K562 (cell line): ENCODE measurements around the gene CHN2. TPM values are rescaled to one million over a fixed set of nuclear protein-coding genes. Genes with fewer than 3 reads are reported as not detected.

Experiments used
- ATAC-seq: fragments of 200-7000 bp; cut with Tn5 transposase; 3 replicates; pipeline ENCODE4 v1.9.1; 2020; ENCODE audit warnings: moderate library complexity
- BruUV-seq: library from RNA; stranded (reverse); fragments of 400-500 nt; replicated peaks from 2 replicates; lab custom pipeline; 2021; lab: Mats Ljungman, UMichigan
- CTCF ChIA-PET: fragments of 300-600 bp; formaldehyde crosslinking; extraction: SDS; loops from one replicate; lab custom pipeline; 2021; ENCODE audit warnings: low intra/inter-chr PET ratio; lab: Yijun Ruan, JAX
- POLR2A ChIA-PET: fragments of 300-600, 350-650 bp; sonication (Branson Sonifier 250); formaldehyde crosslinking; extraction: SDS; loops from one replicate; lab custom pipeline; 2021; ENCODE audit warnings: antibody characterized with exemption, inconsistent platforms; lab: Yijun Ruan, JAX
- DNase-seq, 4 experiments: peaks; one replicate each; pipeline versions ENCODE4 v3.0.0 to v3.0.0-alpha.2; 2011 to 2018; ENCODE audit warnings: low spot score in 3 of 4, mixed read lengths in 3 of 4; ENCODE audit errors: extremely low read depth in 1 of 4
- FAIRE-seq: peaks from 2 replicates; lab custom pipeline; 2011; peaks lifted over from hg19 to GRCh38; lab: Jason Lieb, UNC
- H2AFZ ChIP-seq: 2 replicates; pipeline ENCODE4 v1.6.0; 2011; ENCODE audit warnings: low read depth, low read length, control low read depth, inconsistent platforms
- H3K27ac ChIP-seq: fragments of 200-600 bp; 3 replicates; pipeline ENCODE4 v1.8.0; 2011; ENCODE audit warnings: low read depth, mild to moderate bottlenecking, control low read depth, inconsistent platforms, low read length, moderate library complexity, mixed read lengths; ENCODE audit errors: extremely low read depth
- H3K27me3 ChIP-seq, 2 experiments: fragments of 300-600 bp in 1 of 2; 2 replicates in 1 of 2; 3 replicates in 1 of 2; pipeline versions ENCODE4 v1.6.0 to v1.8.0; 2011; ENCODE audit warnings: inconsistent platforms in 2 of 2, low read length in 2 of 2, mild to moderate bottlenecking in 1 of 2, mixed read lengths in 1 of 2, moderate library complexity in 1 of 2; ENCODE audit not compliant: control insufficient read depth in 2 of 2, insufficient read depth in 2 of 2
- H3K36me3 ChIP-seq: fragments of 300-600 bp; 3 replicates; pipeline ENCODE4 v1.8.0; 2011; ENCODE audit warnings: mild to moderate bottlenecking, low read length, inconsistent platforms; ENCODE audit not compliant: control insufficient read depth, insufficient read depth
- H3K4me1 ChIP-seq, 2 experiments: fragments of 200-600 bp in 1 of 2; replicated peaks in 1 of 2; 2 replicates in 1 of 2; 3 replicates in 1 of 2; pipeline versions ENCODE4 v1.5.1 to v1.8.0; 2011; ENCODE audit warnings: inconsistent platforms in 2 of 2, low read length in 2 of 2, mild to moderate bottlenecking in 1 of 2, mixed read lengths in 1 of 2, moderate library complexity in 1 of 2; ENCODE audit not compliant: control insufficient read depth in 2 of 2, insufficient read depth in 2 of 2
- H3K4me2 ChIP-seq: 2 replicates; pipeline ENCODE4 v1.6.1; 2011; ENCODE audit warnings: low read length, control low read depth, inconsistent platforms, mixed read lengths; ENCODE audit not compliant: insufficient read depth
- H3K4me3 ChIP-seq: fragments of 200-600 bp; sonication (generic), shearing (Covaris generic); 2 replicates; pipeline ENCODE4 v1.5.1; 2016; ENCODE audit warnings: control low read depth, inconsistent platforms
- H3K79me2 ChIP-seq: fragments of 200-600 bp; 3 replicates; pipeline ENCODE4 v1.8.0; 2011; ENCODE audit warnings: low read length, inconsistent platforms; ENCODE audit not compliant: control insufficient read depth, insufficient read depth
- H3K9ac ChIP-seq, 2 experiments: 2 replicates each; pipeline versions ENCODE4 v1.6.0 to v1.6.1; 2011; ENCODE audit warnings: low read depth in 2 of 2, low read length in 2 of 2, control low read depth in 1 of 2, inconsistent platforms in 1 of 2, mild to moderate bottlenecking in 1 of 2, mixed read lengths in 1 of 2; ENCODE audit not compliant: insufficient read depth in 1 of 2
- H3K9me1 ChIP-seq: one replicate; pipeline ENCODE4 v1.6.0; 2011; ENCODE audit warnings: inconsistent platforms, mild to moderate bottlenecking, low read length, moderate library complexity; ENCODE audit not compliant: control insufficient read depth, insufficient read depth
- H3K9me3 ChIP-seq: replicated peaks from 2 replicates; pipeline ENCODE4 v1.5.1; 2011; ENCODE audit warnings: low read depth, low read length, inconsistent platforms; ENCODE audit not compliant: control insufficient read depth, insufficient read depth
- H4K20me1 ChIP-seq: replicated peaks from 2 replicates; pipeline ENCODE4 v1.6.1; 2011; ENCODE audit warnings: low read length, inconsistent platforms, mixed read lengths; ENCODE audit not compliant: control insufficient read depth, insufficient read depth
- EHMT2 ChIP-seq: fragments of 450-650 bp; IDR thresholded peaks from 2 replicates; pipeline ENCODE4 v1.6.1; 2018; ENCODE audit warnings: antibody characterized with exemption
- ETS2 ChIP-seq: IDR thresholded peaks from 2 replicates; pipeline ENCODE4 v1.6.1; 2016; ENCODE audit warnings: borderline replicate concordance, missing genetic modification characterization, mild to moderate bottlenecking, moderate library complexity, missing compliant biosample characterization; ENCODE audit not compliant: poor library complexity, severe bottlenecking
- PHF20 ChIP-seq: fragments of 450-650 bp; IDR thresholded peaks from 2 replicates; pipeline ENCODE4 v1.6.1; 2018; ENCODE audit not compliant: partially characterized antibody
- POLR2H ChIP-seq: IDR thresholded peaks from 2 replicates; pipeline ENCODE4 v1.6.1; 2016; ENCODE audit warnings: missing genetic modification characterization, low read depth, mild to moderate bottlenecking, control low read depth, missing compliant biosample characterization, moderate library complexity
- PYGO2 ChIP-seq: fragments of 450-650 bp; IDR thresholded peaks from 2 replicates; pipeline ENCODE4 v1.6.1; 2016; ENCODE audit warnings: mild to moderate bottlenecking, missing genetic modification characterization, moderate library complexity, missing compliant biosample characterization
- SIRT6 ChIP-seq: IDR thresholded peaks from one replicate; pipeline ENCODE4 v1.6.1; 2012; ENCODE audit warnings: low read depth, mild to moderate bottlenecking, control low read depth, inconsistent platforms, low read length, moderate library complexity
- TBP ChIP-seq: optimal IDR thresholded peaks from 2 replicates; pipeline ENCODE3; 2011; ENCODE audit warnings: low read depth, low read length, improper control_type of control experiment
- ZNF324 ChIP-seq: fragments of 250-450 bp; sonication (Bioruptor Pico); IDR thresholded peaks from 2 replicates; pipeline ENCODE4 v1.4.0; 2020; ENCODE audit warnings: mild to moderate bottlenecking
- WGBS: fragments of 100-300 bp; shearing (Covaris generic); methylation state at CpG from one replicate; pipeline ENCODE4 v1.1.6; 2016; ENCODE audit warnings: low coverage, mixed read lengths; ENCODE audit not compliant: insufficient coverage; ENCODE audit errors: missing lambda C conversion rate; 5-methylcytosine and 5-hydroxymethylcytosine counted together
- in situ Hi-C: fragments of 300-500 bp; cut with MboI; formaldehyde crosslinking; loops from 4 replicates; pipeline ENCODE4 v1.15.0; 2018; ENCODE audit warnings: inconsistent platforms, mixed read lengths
- intact Hi-C: fragments of 100-400 bp; cut with micrococcal nuclease; formaldehyde crosslinking; loops from 2 replicates; pipeline ENCODE4 v1.14.2; 2022
- polyA plus RNA-seq, 8 experiments: library from polyadenylated mRNA; depleted of rRNA in 4 of 8; stranded (reverse) in 5 of 8; unstranded in 3 of 8; fragments of >200 nt; fragmentation: Nextera tagmentation in 2 of 8; fragmentation: Illumina TruSeq in 1 of 8; extraction: Ambion mirVana in 2 of 8; extraction: Trizol in 1 of 8; gene quantifications; 2 replicates each; pipeline versions ENCODE4 v1.2.1 to v1.2.3, GENCODE V29; 2011 to 2014; ENCODE audit warnings: inconsistent platforms in 1 of 8, missing spikeins in 1 of 8
- total RNA-seq, 7 experiments: library from RNA; depleted of rRNA in 6 of 7; stranded (reverse); fragments of >200 nt in 6 of 7; fragmentation: Illumina TruSeq in 2 of 7; extraction: Trizol in 2 of 7; gene quantifications; 2 replicates each; pipeline versions ENCODE4 v1.2.1 to v1.2.3, GENCODE V29; 2011 to 2021; ENCODE audit warnings: low replicate concordance in 1 of 7
- TF ChIP-seq, protein P1 (sequence below): fragments of 450-650 bp; IDR thresholded peaks from 2 replicates; pipeline ENCODE4 v1.6.1; 2016; ENCODE audit warnings: low read depth
- TF ChIP-seq, protein P2 (sequence below): fragments of 450-650 bp; formaldehyde crosslinking; IDR thresholded peaks from 2 replicates; pipeline ENCODE4 v1.4.0; 2020; ENCODE audit warnings: mild to moderate bottlenecking, moderate library complexity

The CHN2 gene
- total and polyA plus RNA-seq, 9 of the 15 experiments (the other 6 are each of a cell fraction or from before 2014, with no cell fraction given), result 0.12 to 2.1 (median 0.31) TPM; not detected in 1

- TF ChIP-seq, protein P1, sequence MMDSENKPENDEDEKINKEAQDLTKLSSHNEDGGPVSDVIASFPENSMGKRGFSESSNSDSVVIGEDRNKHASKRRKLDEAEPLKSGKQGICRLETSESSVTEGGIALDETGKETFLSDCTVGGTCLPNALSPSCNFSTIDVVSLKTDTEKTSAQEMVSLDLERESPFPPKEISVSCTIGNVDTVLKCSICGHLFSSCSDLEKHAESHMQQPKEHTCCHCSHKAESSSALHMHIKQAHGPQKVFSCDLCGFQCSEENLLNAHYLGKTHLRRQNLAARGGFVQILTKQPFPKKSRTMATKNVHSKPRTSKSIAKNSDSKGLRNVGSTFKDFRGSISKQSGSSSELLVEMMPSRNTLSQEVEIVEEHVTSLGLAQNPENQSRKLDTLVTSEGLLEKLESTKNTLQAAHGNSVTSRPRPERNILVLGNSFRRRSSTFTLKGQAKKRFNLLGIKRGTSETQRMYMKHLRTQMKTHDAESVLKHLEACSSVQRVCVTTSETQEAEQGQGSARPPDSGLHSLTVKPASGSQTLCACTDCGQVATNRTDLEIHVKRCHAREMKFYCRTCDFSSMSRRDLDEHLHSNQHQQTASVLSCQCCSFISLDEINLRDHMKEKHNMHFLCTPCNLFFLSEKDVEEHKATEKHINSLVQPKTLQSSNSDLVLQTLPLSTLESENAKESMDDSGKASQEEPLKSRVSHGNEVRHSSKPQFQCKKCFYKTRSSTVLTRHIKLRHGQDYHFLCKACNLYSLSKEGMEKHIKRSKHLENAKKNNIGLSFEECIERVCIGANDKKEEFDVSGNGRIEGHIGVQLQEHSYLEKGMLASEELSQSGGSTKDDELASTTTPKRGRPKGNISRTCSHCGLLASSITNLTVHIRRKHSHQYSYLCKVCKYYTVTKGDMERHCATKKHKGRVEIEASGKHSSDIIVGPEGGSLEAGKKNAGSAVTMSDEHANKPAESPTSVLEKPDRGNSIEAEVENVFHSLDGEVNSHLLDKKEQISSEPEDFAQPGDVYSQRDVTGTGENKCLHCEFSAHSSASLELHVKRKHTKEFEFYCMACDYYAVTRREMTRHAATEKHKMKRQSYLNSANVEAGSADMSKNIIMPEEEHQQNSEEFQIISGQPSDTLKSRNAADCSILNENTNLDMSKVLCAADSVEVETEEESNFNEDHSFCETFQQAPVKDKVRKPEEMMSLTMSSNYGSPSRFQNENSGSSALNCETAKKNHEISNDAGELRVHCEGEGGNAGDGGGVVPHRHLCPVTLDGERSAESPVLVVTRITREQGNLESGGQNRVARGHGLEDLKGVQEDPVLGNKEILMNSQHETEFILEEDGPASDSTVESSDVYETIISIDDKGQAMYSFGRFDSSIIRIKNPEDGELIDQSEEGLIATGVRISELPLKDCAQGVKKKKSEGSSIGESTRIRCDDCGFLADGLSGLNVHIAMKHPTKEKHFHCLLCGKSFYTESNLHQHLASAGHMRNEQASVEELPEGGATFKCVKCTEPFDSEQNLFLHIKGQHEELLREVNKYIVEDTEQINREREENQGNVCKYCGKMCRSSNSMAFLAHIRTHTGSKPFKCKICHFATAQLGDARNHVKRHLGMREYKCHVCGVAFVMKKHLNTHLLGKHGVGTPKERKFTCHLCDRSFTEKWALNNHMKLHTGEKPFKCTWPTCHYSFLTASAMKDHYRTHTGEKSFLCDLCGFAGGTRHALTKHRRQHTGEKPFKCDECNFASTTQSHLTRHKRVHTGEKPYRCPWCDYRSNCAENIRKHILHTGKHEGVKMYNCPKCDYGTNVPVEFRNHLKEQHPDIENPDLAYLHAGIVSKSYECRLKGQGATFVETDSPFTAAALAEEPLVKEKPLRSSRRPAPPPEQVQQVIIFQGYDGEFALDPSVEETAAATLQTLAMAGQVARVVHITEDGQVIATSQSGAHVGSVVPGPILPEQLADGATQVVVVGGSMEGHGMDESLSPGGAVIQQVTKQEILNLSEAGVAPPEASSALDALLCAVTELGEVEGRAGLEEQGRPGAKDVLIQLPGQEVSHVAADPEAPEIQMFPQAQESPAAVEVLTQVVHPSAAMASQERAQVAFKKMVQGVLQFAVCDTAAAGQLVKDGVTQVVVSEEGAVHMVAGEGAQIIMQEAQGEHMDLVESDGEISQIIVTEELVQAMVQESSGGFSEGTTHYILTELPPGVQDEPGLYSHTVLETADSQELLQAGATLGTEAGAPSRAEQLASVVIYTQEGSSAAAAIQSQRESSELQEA, result no peak
- no peak for TF ChIP-seq ZNF324
Measured at GRCh38 chr7:29405891-29406290, 211.3 kb downstream of the CHN2 start (continued).

- H3K4me3 ChIP-seq, result no peak overlapping the region
- POLR2A ChIA-PET, result no interaction called here
- intact Hi-C loops, result loop anchor here (5.0 kb wide), 1 partner anchor 294 kb away; no protein-coding TSS in a partner anchor
- TF ChIP-seq PHF20 (no peak), PYGO2 (tag) (no peak), SIRT6 (no peak), POLR2H (tag) (no peak), EHMT2 (no peak), TBP (no peak), ETS2 (tag) (no peak)
- TF ChIP-seq, protein P2, sequence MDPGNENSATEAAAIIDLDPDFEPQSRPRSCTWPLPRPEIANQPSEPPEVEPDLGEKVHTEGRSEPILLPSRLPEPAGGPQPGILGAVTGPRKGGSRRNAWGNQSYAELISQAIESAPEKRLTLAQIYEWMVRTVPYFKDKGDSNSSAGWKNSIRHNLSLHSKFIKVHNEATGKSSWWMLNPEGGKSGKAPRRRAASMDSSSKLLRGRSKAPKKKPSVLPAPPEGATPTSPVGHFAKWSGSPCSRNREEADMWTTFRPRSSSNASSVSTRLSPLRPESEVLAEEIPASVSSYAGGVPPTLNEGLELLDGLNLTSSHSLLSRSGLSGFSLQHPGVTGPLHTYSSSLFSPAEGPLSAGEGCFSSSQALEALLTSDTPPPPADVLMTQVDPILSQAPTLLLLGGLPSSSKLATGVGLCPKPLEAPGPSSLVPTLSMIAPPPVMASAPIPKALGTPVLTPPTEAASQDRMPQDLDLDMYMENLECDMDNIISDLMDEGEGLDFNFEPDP (CRISPR knock-in tag), result no peak
Measured at GRCh38 chr7:29406366-29406765, 211.8 kb downstream of the CHN2 start.

More at GRCh38 chr7:29406366-29406765, 211.8 kb downstream of the CHN2 start:
- ATAC-seq, result no peak
- no peaks in the 10 kb centered on the region for H3K79me2 ChIP-seq
- H2AFZ ChIP-seq, result no peak overlapping the region
- H4K20me1 ChIP-seq, result no peaks in the 10 kb centered on the region
- H3K9ac ChIP-seq, result no peak overlapping the region
- BruUV-seq, result no TSS peak
- no peak overlapping the region for H3K4me2 ChIP-seq
- CTCF ChIA-PET, result no interaction called here
- no peak for FAIRE-seq
- H3K27me3 ChIP-seq, result peaks cover 6 to 16% of the 10 kb centered on the region in 2 experiments; a peak in 2 of 5 replicates
- WGBS, result 1% methylated on average over 6 of the region's 6 CpGs
- no peaks in the 10 kb centered on the region for H3K36me3 ChIP-seq
- H3K27ac ChIP-seq, result no peak overlapping the region
- H3K4me1 ChIP-seq, result no peaks in the 10 kb centered on the region
- DNase-seq, result no peak
- H3K9me3 ChIP-seq, result no peaks in the 10 kb centered on the region
- in situ Hi-C loops, result loop anchor here (10.0 kb wide), 2 partner anchors 222 to 302 kb away; no protein-coding TSS in a partner anchor
- no peaks in the 10 kb centered on the region for H3K9me1 ChIP-seq
